SKM-1 treated with dmso at 0.1 percent for 144 hours (cell line): ENCODE results near the gene STIM1.
"Not testable (repeated sequence)": the region's sequence is repeated elsewhere in the genome, so short reads cannot be mapped to it uniquely, and the experiment has no call there.

ENCODE experiments used
- DNase-seq: peaks from one replicate; lab custom pipeline; 2025; ENCODE audit not compliant: unreplicated experiment; lab: John Stamatoyannopoulos, UW

Gene STIM1

GRCh38 chr11:3971756-3972404 lies 116.4 kb downstream of the STIM1 start:
- DNase-seq, result no peak

GRCh38 chr11:3972431-3972830 lies 117.0 kb downstream of the STIM1 start:
- DNase-seq, result no peak

- DNase-seq, result no peak
Measured at GRCh38 chr11:3977078-3977477, 121.6 kb downstream of the STIM1 start.

- DNase-seq, result no peak
Measured at GRCh38 chr11:3981084-3981633, 125.7 kb downstream of the STIM1 start.

- no peak for DNase-seq
Measured at GRCh38 chr11:3982431-3982830, 127.0 kb downstream of the STIM1 start.

GRCh38 chr11:3983101-3983500 lies 127.6 kb downstream of the STIM1 start:
- DNase-seq, result no peak

GRCh38 chr11:3984896-3985295 lies 129.4 kb downstream of the STIM1 start:
- DNase-seq, result no peak

- no peak for DNase-seq
Measured at GRCh38 chr11:3985631-3986030, 130.2 kb downstream of the STIM1 start.

GRCh38 chr11:3986301-3986700 lies 130.8 kb downstream of the STIM1 start:
- DNase-seq, result no peak

- no peak for DNase-seq
Measured at GRCh38 chr11:3989276-3989920, 133.9 kb downstream of the STIM1 start.

GRCh38 chr11:3989921-3990290 lies 134.4 kb downstream of the STIM1 start:
- DNase-seq, result no peak

GRCh38 chr11:3990406-3990805 lies 134.9 kb downstream of the STIM1 start:
- DNase-seq, result no peak

- DNase-seq, result no peak
Measured at GRCh38 chr11:3992964-3993363, 137.5 kb downstream of the STIM1 start.

GRCh38 chr11:3994030-3994640 lies 138.7 kb downstream of the STIM1 start:
- DNase-seq, result no peak

- no peak for DNase-seq
Measured at GRCh38 chr11:3995307-3995706, 139.8 kb downstream of the STIM1 start.

GRCh38 chr11:3995949-3996554 lies 140.6 kb downstream of the STIM1 start:
- no peak for DNase-seq

GRCh38 chr11:3996651-3997050 lies 141.2 kb downstream of the STIM1 start:
- no peak for DNase-seq

- not testable (repeated sequence) for DNase-seq
Measured at GRCh38 chr11:4004753-4005152, 149.3 kb downstream of the STIM1 start.

- DNase-seq, result no peak
Measured at GRCh38 chr11:4006946-4007680, 151.6 kb downstream of the STIM1 start.

- DNase-seq, result no peak
Measured at GRCh38 chr11:4008116-4008515, 152.7 kb downstream of the STIM1 start.

GRCh38 chr11:4016602-4017001 lies 161.1 kb downstream of the STIM1 start:
- DNase-seq, result not testable (repeated sequence)
